LNCaP clone FGC (cell line): Measurements from ENCODE around the gene BCL6.

Source experiments
- DNase-seq: peaks from one replicate; pipeline ENCODE4 v3.0.0-alpha.2; 2011; ENCODE audit warnings: low read depth
- H3K4me3 ChIP-seq: 2 replicates; pipeline ENCODE4 v1.5.1; 2011; ENCODE audit warnings: mild to moderate bottlenecking, low read depth, low read length, control low read depth
- TF ChIP-seq, protein P1 (sequence below): IDR thresholded peaks from 2 replicates; pipeline ENCODE4 v1.5.1; 2012; ENCODE audit warnings: mild to moderate bottlenecking; ENCODE audit not compliant: control insufficient read depth, insufficient read depth; ENCODE audit errors: extremely low read depth

The BCL6 gene

GRCh38 chr3:187783098-187783497 is 37.8 kb upstream of the BCL6 start:
- H3K4me3 ChIP-seq, result no peak overlapping the region
- TF ChIP-seq, protein P1, sequence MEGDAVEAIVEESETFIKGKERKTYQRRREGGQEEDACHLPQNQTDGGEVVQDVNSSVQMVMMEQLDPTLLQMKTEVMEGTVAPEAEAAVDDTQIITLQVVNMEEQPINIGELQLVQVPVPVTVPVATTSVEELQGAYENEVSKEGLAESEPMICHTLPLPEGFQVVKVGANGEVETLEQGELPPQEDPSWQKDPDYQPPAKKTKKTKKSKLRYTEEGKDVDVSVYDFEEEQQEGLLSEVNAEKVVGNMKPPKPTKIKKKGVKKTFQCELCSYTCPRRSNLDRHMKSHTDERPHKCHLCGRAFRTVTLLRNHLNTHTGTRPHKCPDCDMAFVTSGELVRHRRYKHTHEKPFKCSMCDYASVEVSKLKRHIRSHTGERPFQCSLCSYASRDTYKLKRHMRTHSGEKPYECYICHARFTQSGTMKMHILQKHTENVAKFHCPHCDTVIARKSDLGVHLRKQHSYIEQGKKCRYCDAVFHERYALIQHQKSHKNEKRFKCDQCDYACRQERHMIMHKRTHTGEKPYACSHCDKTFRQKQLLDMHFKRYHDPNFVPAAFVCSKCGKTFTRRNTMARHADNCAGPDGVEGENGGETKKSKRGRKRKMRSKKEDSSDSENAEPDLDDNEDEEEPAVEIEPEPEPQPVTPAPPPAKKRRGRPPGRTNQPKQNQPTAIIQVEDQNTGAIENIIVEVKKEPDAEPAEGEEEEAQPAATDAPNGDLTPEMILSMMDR, result no peak
- DNase-seq, result peak; percentile 85

DNA sequence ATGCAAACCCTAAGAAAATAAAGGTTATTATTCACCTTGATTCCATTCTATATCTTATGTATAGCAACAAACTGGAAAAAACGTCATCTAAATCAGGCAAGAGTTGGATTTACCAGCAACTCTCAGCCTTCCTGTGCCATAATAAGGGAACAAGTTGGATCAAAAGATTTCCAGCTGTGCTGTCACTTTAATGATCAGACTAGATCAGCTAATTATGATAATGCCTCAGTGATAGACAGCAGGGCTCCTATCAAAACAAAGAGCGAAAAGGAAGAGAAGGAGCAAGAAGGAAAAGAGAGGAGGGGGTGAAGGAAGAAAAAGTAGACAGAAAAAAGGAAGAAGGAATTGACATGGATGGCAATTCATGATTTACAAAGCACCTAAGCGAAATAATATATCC is 36.7 kb upstream of the BCL6 start:
- no peak for DNase-seq
- H3K4me3 ChIP-seq, result no peak overlapping the region
- TF ChIP-seq, protein P1, result no peak

- DNase-seq, result peak; percentile 72
- H3K4me3 ChIP-seq, result no peak overlapping the region
- TF ChIP-seq, protein P1, result no peak
Observed at GRCh38 chr3:187781001-187781400, 35.7 kb upstream of the BCL6 start.

GRCh38 chr3:187778726-187779125 is 33.5 kb upstream of the BCL6 start:
- TF ChIP-seq, protein P1, result no peak
- DNase-seq, result no peak
- H3K4me3 ChIP-seq, result no peak overlapping the region

DNA sequence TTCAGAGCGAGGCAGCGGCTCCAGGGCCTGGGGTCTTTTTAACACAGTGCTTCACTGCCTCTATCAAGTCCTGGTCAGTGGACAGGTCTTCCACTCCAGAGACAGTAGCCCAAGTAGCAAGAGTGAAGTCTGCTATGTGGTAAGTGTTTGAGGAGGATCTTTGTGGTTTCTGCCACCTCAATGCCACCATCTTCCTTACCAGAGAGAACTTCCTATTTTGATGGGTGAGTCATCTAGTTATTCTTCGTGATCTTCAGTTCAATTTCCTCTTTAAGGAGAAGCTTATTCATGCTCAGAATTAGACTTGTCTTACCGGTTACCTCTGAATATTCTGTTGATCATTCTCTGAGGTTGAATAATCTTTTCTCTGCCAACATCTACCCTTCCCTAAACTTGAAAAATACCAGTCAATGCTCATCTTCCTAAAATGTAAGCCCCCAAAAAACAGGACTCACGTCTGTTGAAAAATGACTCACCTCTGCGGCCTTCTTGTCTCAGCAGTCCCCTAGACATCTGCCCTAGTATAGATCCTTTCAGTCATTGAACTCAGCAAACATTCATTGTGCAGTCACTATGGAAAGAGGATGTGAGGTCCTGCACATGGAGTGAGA is 32.2 kb upstream of the BCL6 start:
- H3K4me3 ChIP-seq, result no peak overlapping the region
- TF ChIP-seq, protein P1, result no peak
- DNase-seq, result no peak

DNA sequence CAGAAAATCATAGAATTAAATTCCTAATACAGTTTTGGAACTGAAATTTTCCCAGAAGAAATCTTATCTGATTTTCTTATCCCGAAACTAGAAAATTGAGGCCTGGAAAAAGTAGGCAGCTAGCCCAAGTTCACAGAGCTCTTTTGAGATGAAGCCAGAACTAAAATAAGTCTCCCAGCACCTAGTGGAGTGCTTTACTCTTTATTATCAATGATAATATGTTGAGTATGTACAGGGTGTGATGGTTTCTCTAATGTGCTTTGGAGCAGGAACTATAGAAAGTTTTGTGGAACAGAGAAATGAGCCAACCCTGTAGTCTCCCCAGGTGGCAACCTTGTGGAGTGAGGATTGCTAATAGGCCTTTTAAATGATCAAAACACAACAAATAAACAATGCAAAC is 30.3 kb upstream of the BCL6 start:
- no peak overlapping the region for H3K4me3 ChIP-seq
- TF ChIP-seq, protein P1, result no peak
- DNase-seq, result no peak

DNA sequence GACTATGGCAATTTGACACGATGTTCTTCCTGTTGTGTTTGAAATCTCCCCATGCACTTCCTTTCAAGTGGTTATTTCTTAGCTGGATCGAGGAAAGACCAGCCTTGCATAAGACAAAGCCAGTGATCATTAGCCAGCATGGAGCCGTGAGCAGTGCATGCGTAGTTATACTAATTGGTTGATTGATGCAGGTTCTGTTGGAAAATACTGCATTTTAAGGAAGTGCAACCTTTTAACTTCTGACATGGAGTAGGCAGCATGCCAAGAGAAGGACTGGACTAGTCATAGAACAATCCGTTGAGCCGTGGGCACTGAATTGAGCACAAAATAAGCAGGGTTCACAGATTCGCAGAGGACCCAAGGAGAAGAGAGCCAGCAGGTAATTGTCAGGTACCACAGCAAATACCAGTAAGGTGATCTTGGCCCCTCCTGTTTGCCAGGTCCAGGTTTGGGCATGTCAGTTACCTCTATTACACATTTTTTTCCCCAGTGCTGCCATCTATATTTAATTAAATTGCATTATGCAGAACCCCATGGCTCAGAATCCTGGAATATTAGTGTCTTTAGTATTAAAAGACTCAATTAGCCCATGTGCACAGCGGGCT is 29.0 kb upstream of the BCL6 start:
- TF ChIP-seq, protein P1, result no peak
- H3K4me3 ChIP-seq, result no peak overlapping the region
- DNase-seq, result no peak
